Thyroid gland (tissue), 4 donors: ENCODE measurements around the gene COL13A1. TPM values are rescaled to one million over a fixed set of nuclear protein-coding genes. Genes with fewer than 3 reads are reported as not detected.

Experiments
- DNase-seq, 2 donors: peaks; one replicate each; pipeline ENCODE4 v3.0.0-alpha.2; 2019
- H3K27ac ChIP-seq, 3 donors: fragments of 200-600 bp; sonication (generic); 1 replicate in 2 of 3; 2 replicates in 1 of 3; pipeline ENCODE4 v1.5.1; 2016 to 2019; ENCODE audit warnings: mild to moderate bottlenecking in 1 of 3, moderate library complexity in 1 of 3
- H3K27me3 ChIP-seq: fragments of 200-600 bp; sonication (generic); one replicate; pipeline ENCODE4 v1.5.1; 2019
- H3K36me3 ChIP-seq, 2 donors: fragments of 200-600 bp; sonication (generic); one replicate each; pipeline ENCODE4 v1.5.1; 2016 to 2019
- H3K4me1 ChIP-seq, 2 donors: fragments of 200-600 bp; sonication (generic); one replicate each; pipeline ENCODE4 v1.5.1; 2017 to 2019
- H3K4me3 ChIP-seq, 3 donors: fragments of 200-600 bp; sonication (generic); replicated peaks in 1 of 3; 1 replicate in 2 of 3; 2 replicates in 1 of 3; pipeline ENCODE4 v1.5.1; 2016; ENCODE audit warnings: mild to moderate bottlenecking in 1 of 3
- H3K9me3 ChIP-seq: fragments of 200-600 bp; sonication (generic); one replicate; pipeline ENCODE4 v1.5.1; 2017
- CTCF ChIP-seq, 6 experiments: fragments of 200-600 bp in 3 of 6; fragments of 450-650 bp in 3 of 6; sonication (generic) in 3 of 6; IDR thresholded peaks; one replicate each; pipeline ENCODE4 v1.5.1; 2016 to 2019; ENCODE audit warnings: antibody characterized with exemption in 6 of 6, mild to moderate bottlenecking in 2 of 6, inconsistent platforms in 1 of 6, moderate library complexity in 1 of 6
- POLR2A ChIP-seq, 2 donors: fragments of 450-650 bp; IDR thresholded peaks; one replicate each; pipeline ENCODE4 v1.6.1; 2017; ENCODE audit warnings: antibody characterized with exemption in 2 of 2, mild to moderate bottlenecking in 2 of 2, moderate library complexity in 1 of 2
- WGBS, 2 donors: methylation state at CpG; one replicate each; pipeline ENCODE4 v1.1.5; 2017; 5-methylcytosine and 5-hydroxymethylcytosine counted together
- intact Hi-C: fragments of 100-400 bp; cut with DNase I; formaldehyde crosslinking; loops from one replicate; pipeline ENCODE4 v1.15.1; 2023
- total RNA-seq, 4 donors: library from RNA; depleted of rRNA; stranded (reverse); fragments of >200 nt; gene quantifications; one replicate each; pipeline ENCODE4 v1.2.3, GENCODE V29; 2016

The COL13A1 gene
- total RNA-seq, 4 donors from 2014 or later = 0.22 to 2.4 (median 0.41) TPM

- WGBS, 2 donors = 93 to 98% methylated on average over 14 to 19 of the region's 19 CpGs
- intact Hi-C loops = no loop called here
- H3K4me3 ChIP-seq = no peak overlapping the region
- TF ChIP-seq POLR2A (IDR thresholded peaks at IDR 0.05) (no peak), CTCF (IDR thresholded peaks at IDR 0.05) (no peak)
- H3K27ac ChIP-seq = no peak overlapping the region
- no peaks in the 10 kb centered on the region for H3K9me3 ChIP-seq
- H3K36me3 ChIP-seq = no peaks in the 10 kb centered on the region
- no peak for DNase-seq
- no peaks in the 10 kb centered on the region for H3K27me3 ChIP-seq
- H3K4me1 ChIP-seq = peaks cover 26 to 59% of the 10 kb centered on the region in 2 donors
Measured at GRCh38 chr10:69943292-69943820, 141.7 kb downstream of the COL13A1 start.

- 76 to 88% methylated on average over 7 to 10 of the region's 10 CpGs for WGBS, 2 donors
- no peak for DNase-seq
- H3K9me3 ChIP-seq = no peaks in the 10 kb centered on the region
- no peaks in the 10 kb centered on the region for H3K27me3 ChIP-seq
- no peak overlapping the region for H3K4me3 ChIP-seq
- intact Hi-C loops = no loop called here
- no peak for TF ChIP-seq POLR2A (IDR thresholded peaks at IDR 0.05)
- no peaks in the 10 kb centered on the region for H3K36me3 ChIP-seq
- no peak overlapping the region for H3K27ac ChIP-seq
- H3K4me1 ChIP-seq = peaks cover 18 to 49% of the 10 kb centered on the region in 2 donors
Measured at GRCh38 chr10:69944761-69945160, 143.1 kb downstream of the COL13A1 start.

- whole genome bisulfite sequencing, 2 donors = 41% methylated on average over 4 of the region's 4 CpGs
- H3K36me3 ChIP-seq = no peaks in the 10 kb centered on the region
- no peaks in the 10 kb centered on the region for H3K27me3 ChIP-seq
- intact Hi-C loops = no loop called here
- H3K9me3 ChIP-seq = no peaks in the 10 kb centered on the region
- H3K27ac ChIP-seq = peak overlapping the region; percentile 43 to 58 (median 55)
- no peak overlapping the region for H3K4me3 ChIP-seq
- TF ChIP-seq POLR2A (IDR thresholded peaks at IDR 0.05) (no peak), CTCF (IDR thresholded peaks at IDR 0.05) (peak in 2 of 6 experiments; percentile 35 to 40)
- peaks cover 12 to 32% of the 10 kb centered on the region in 2 donors for H3K4me1 ChIP-seq
- peak; percentile 89 to 92 for DNase-seq
Measured at GRCh38 chr10:69948261-69948660, 146.6 kb downstream of the COL13A1 start.

GRCh38 chr10:69949770-69950169, 148.1 kb downstream of the COL13A1 start:
- Histone ChIP-seq H3K9me3 (no peaks in the 10 kb centered on the region), H3K27me3 (no peaks in the 10 kb centered on the region), H3K4me3 (no peak overlapping the region), H3K4me1 (peaks cover 12 to 42% of the 10 kb centered on the region in 2 donors), H3K27ac (no peak overlapping the region), H3K36me3 (no peaks in the 10 kb centered on the region)
- TF ChIP-seq POLR2A (IDR thresholded peaks at IDR 0.05) (no peak), CTCF (IDR thresholded peaks at IDR 0.05) (no peak)
- no peak for DNase-seq
- 76% methylated on average over 8 of the region's 8 CpGs for WGBS, 2 donors
- intact Hi-C loops = no loop called here

- Histone ChIP-seq H3K4me3 (no peak overlapping the region), H3K4me1 (peaks cover 12 to 39% of the 10 kb centered on the region in 2 donors), H3K36me3 (no peaks in the 10 kb centered on the region), H3K9me3 (no peaks in the 10 kb centered on the region), H3K27ac (no peak overlapping the region), H3K27me3 (no peaks in the 10 kb centered on the region)
- TF ChIP-seq CTCF (IDR thresholded peaks at IDR 0.05) = no peak
- no peak for DNase-seq
- intact Hi-C loops = no loop called here
- 90 to 92% methylated on average over 3 of the region's 3 CpGs for WGBS, 2 donors
Measured at GRCh38 chr10:69951658-69952057, 150.0 kb downstream of the COL13A1 start.
